ENCODE measurements around the gene ST6GALNAC2. TPM values are rescaled to one million over a fixed set of nuclear protein-coding genes. Genes with fewer than 3 reads are reported as not detected.

The ST6GALNAC2 gene
- total and polyA plus RNA-seq, 12 donors = 1.5 to 8.4 (median 5.7) TPM

DNA sequence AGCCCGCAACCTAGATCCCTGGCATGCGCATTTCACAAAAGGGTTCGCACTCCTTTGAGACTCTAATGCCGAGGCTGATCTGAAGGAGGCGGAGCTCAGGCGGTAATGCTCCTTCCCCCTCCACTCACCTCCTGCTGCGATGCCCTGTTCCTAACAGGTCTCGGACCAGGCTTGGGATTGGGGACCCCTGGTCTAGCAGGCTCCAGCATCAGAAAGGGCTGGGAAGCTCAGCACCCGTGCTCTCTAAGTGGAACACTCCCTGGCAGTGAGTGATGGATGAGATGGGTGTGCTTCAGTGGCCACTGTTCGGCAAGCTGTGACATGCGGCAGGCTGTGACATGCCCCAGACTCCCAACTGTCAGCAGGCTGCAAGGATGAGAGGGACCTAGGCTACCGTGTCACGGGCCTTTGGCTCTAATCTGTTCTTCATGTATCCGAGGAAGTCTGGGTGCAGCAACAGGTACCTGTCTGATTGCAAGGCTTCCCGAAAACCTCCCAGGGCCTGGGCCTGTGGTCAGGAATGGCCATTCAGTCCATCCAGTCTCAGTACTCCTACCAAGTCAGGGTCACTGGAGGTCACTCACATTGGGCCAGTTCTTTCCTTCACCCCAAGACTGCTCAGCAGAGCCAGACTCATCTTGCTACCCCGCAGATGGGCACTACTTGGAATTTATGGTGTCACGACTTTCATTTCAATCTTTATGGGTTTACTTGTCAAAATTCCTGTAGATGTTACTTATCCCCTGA, 1.3 kb upstream of the ST6GALNAC2 start:
- intact Hi-C loops (cut with DNase I) = loop anchor here in 6 of 10 donors (1.0 to 2.0 kb wide), 3 partner anchors 63 to 64 kb away; no protein-coding TSS in a partner anchor

DNA sequence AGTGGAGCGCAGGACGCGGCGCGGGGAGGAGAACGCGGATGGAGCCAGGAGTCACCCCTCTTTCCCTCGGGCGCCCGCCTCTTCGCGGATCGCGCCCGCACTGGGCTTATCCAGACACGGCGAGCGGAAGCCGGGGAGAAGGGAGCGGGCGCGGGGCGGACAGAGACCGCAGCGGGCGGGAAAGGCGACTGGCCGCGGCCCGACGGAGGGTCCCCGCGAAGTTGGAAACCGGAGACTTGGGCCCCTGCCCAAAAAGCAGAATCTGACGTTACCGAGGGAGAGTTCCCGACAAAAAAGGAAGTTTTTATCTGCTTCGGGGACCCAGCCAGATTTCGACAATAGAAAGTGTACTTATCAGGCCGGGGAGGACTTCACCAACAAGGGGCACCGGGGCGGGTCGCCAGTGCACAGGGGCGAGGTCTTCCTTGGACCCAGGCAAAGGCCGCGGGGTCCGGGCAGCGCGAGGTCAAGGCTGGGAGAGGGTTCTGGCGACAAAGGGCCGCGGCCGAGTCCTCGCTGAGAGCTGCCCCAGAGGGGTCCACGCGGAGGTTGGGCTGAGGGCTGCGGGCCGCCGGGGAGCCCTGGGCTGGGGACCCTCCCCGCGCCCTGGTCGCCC, 519 bp downstream of the ST6GALNAC2 start:
- H3K36me3 ChIP-seq = no peaks in the 10 kb centered on the region
- H3K27me3 ChIP-seq = peaks cover 0 to 54% (median 13%) of the 10 kb centered on the region in 7 donors
- DNase-seq (peak in 1 of 2 donors; percentile 38), ATAC-seq (peak; percentile 24 to 75 (median 49))
- peak overlapping the region; percentile 56 to 73 (median 65) for H3K4me3 ChIP-seq
- peaks cover 3 to 26% (median 22%) of the 10 kb centered on the region in 9 donors for H3K4me1 ChIP-seq
- TF ChIP-seq, protein P1, sequence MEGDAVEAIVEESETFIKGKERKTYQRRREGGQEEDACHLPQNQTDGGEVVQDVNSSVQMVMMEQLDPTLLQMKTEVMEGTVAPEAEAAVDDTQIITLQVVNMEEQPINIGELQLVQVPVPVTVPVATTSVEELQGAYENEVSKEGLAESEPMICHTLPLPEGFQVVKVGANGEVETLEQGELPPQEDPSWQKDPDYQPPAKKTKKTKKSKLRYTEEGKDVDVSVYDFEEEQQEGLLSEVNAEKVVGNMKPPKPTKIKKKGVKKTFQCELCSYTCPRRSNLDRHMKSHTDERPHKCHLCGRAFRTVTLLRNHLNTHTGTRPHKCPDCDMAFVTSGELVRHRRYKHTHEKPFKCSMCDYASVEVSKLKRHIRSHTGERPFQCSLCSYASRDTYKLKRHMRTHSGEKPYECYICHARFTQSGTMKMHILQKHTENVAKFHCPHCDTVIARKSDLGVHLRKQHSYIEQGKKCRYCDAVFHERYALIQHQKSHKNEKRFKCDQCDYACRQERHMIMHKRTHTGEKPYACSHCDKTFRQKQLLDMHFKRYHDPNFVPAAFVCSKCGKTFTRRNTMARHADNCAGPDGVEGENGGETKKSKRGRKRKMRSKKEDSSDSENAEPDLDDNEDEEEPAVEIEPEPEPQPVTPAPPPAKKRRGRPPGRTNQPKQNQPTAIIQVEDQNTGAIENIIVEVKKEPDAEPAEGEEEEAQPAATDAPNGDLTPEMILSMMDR (IDR thresholded peaks at IDR 0.05) = no peak
- peak overlapping the region in 9 of 10 donors; percentile 5 to 82 (median 53) for H3K27ac ChIP-seq
- H3K9me3 ChIP-seq = no peaks in the 10 kb centered on the region
- intact Hi-C loops (cut with DNase I) = no loop called here
- WGBS, 2 donors = 0 to 2% methylated on average over 55 to 62 of the region's 62 CpGs

More for the DNA sequence above, 1.3 kb upstream of the ST6GALNAC2 start:
- DNase-seq (no peak), ATAC-seq (peak in 2 of 8 donors; percentile 11 to 20)
- Histone ChIP-seq H3K4me1 (peaks cover 3 to 26% (median 21%) of the 10 kb centered on the region in 9 donors), H3K36me3 (no peaks in the 10 kb centered on the region), H3K27ac (no peak overlapping the region), H3K9me3 (no peaks in the 10 kb centered on the region), H3K27me3 (peaks cover 0 to 57% (median 15%) of the 10 kb centered on the region in 7 donors), H3K4me3 (no peak overlapping the region)
- WGBS, 2 donors = 33 to 50% methylated on average over 17 of the region's 17 CpGs
- TF ChIP-seq, protein P1 (IDR thresholded peaks at IDR 0.05) = no peak

DNA sequence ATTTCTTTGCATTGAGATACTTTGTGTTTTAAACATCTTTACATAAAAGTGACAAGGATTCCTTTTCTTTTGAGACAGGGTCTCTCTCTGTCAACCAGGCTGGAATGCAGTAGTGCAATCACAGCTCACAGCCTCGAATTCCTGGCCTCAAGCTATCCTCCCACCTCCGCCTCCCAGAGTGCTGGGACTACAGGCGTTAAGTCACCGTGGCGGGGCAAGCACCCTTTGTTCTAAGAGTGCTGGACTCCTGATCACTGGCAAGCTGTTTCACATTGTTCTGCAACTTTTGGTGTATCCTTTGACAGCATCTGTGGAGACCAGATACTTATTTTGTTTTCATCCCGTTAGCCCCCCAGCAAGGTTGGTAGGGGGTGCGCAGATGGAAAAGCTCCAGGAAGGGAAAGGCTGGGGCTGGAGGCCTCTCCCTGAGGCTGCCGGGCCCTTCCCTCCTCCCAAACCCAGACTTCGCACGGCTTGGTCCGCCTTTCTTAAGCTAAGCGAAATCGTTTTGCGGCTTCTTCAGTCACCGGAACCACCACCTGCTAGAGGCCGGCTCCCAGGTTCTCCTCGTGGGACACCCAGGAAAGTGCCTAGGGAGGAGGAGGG, 1.1 kb downstream of the ST6GALNAC2 start:
- TF ChIP-seq, protein P1 (IDR thresholded peaks at IDR 0.05) = no peak
- peaks cover 3 to 26% (median 22%) of the 10 kb centered on the region in 9 donors for H3K4me1 ChIP-seq
- H3K9me3 ChIP-seq = no peaks in the 10 kb centered on the region
- intact Hi-C loops (cut with DNase I) = no loop called here
- H3K36me3 ChIP-seq = no peaks in the 10 kb centered on the region
- ATAC-seq = peak in 2 of 8 donors; percentile 2 to 7
- peak overlapping the region; percentile 56 to 73 (median 65) for H3K4me3 ChIP-seq
- peaks cover 0 to 54% (median 13%) of the 10 kb centered on the region in 7 donors for H3K27me3 ChIP-seq
- H3K27ac ChIP-seq = peak overlapping the region in 6 of 10 donors; percentile 21 to 82 (median 60)
- DNase-seq = no peak
- 33 to 34% methylated on average over 17 of the region's 17 CpGs for WGBS, 2 donors

DNA sequence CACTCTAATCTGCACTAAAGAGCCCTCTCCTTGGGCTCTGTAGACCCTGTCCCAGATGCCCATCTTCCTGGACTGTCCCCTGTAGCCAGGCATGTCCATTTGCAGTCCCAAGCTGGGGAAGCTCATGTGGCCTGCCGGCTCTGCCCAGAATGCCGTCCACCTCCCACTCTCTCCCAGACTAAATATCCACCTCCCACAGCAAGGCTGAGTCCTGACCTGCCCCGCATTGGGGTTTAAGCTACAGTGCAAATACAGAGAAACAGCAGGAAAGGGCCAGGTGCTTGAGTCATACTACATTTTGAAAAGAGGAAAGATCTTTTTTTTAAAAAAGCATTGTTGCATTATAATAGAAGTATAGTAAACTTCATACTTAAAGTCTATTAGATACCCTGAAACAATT, 3.0 kb downstream of the ST6GALNAC2 start:
- ATAC-seq (no peak), DNase-seq (no peak)
- Histone ChIP-seq H3K27ac (no peak overlapping the region), H3K36me3 (no peaks in the 10 kb centered on the region), H3K9me3 (no peaks in the 10 kb centered on the region), H3K27me3 (peaks cover 0 to 37% (median 9%) of the 10 kb centered on the region in 7 donors), H3K4me1 (peaks cover 3 to 26% (median 22%) of the 10 kb centered on the region in 9 donors), H3K4me3 (no peak overlapping the region)
- WGBS, 2 donors = 31 to 32% methylated on average over 3 of the region's 3 CpGs
- intact Hi-C loops (cut with DNase I) = no loop called here
- TF ChIP-seq, protein P1 (IDR thresholded peaks at IDR 0.05) = no peak
